GM21737 (cell line): ENCODE results near the gene BCAS1.
"Not testable (repeated sequence)": the region's sequence is repeated elsewhere in the genome, so short reads cannot be mapped to it uniquely, and the experiment has no call there.

ENCODE experiments used
- ATAC-seq: cut with Tn5 transposase; IDR thresholded peaks from one replicate; pipeline ENCODE4 v1.9.1; 2021; ENCODE audit warnings: mild to moderate bottlenecking, moderate library complexity; ENCODE audit not compliant: unreplicated experiment

BCAS1 gene

GRCh38 chr20:53994088-53994487 is 76.3 kb downstream of the BCAS1 start:
- no peak for ATAC-seq

GRCh38 chr20:53993310-53993709 is 77.1 kb downstream of the BCAS1 start:
- no peak for ATAC-seq

- ATAC-seq, result no peak
These were observed 79.5 kb downstream of the BCAS1 start for GRCh38 chr20:53990768-53991450.

- ATAC-seq, result no peak
These were observed 80.4 kb downstream of the BCAS1 start for GRCh38 chr20:53990003-53990402.

- no peak for ATAC-seq
These were observed 81.0 kb downstream of the BCAS1 start for GRCh38 chr20:53989401-53989800.

GRCh38 chr20:53986037-53986650 is 84.2 kb downstream of the BCAS1 start:
- ATAC-seq, result no peak

GRCh38 chr20:53985150-53985518 is 85.3 kb downstream of the BCAS1 start:
- no peak for ATAC-seq

- ATAC-seq, result no peak
These were observed 85.8 kb downstream of the BCAS1 start for GRCh38 chr20:53984356-53985149.

- ATAC-seq, result no peak
These were observed 87.0 kb downstream of the BCAS1 start for GRCh38 chr20:53983401-53983800.

- ATAC-seq, result no peak
These were observed 87.8 kb downstream of the BCAS1 start for GRCh38 chr20:53982624-53983023.

GRCh38 chr20:53981752-53982437 is 88.5 kb downstream of the BCAS1 start:
- ATAC-seq, result no peak

- ATAC-seq, result no peak
These were observed 89.3 kb downstream of the BCAS1 start for GRCh38 chr20:53981130-53981529.

- ATAC-seq, result no peak
These were observed 90.3 kb downstream of the BCAS1 start for GRCh38 chr20:53980031-53980465.

GRCh38 chr20:53978497-53978896 is 91.9 kb downstream of the BCAS1 start:
- no peak for ATAC-seq

GRCh38 chr20:53977391-53977790 is 93.0 kb downstream of the BCAS1 start:
- no peak for ATAC-seq

- ATAC-seq, result no peak
These were observed 94.6 kb downstream of the BCAS1 start for GRCh38 chr20:53975761-53976160.

GRCh38 chr20:53974785-53975555 is 95.4 kb downstream of the BCAS1 start:
- ATAC-seq, result no peak

- ATAC-seq, result not testable (repeated sequence)
These were observed 96.5 kb downstream of the BCAS1 start for GRCh38 chr20:53973882-53974281.

GRCh38 chr20:53972179-53972578 is 98.2 kb downstream of the BCAS1 start:
- ATAC-seq, result no peak

GRCh38 chr20:53971096-53971683 is 99.2 kb downstream of the BCAS1 start:
- no peak for ATAC-seq
